ENCODE data around the gene TTLL4. TPM values are rescaled to one million over a fixed set of nuclear protein-coding genes. Genes with fewer than 3 reads are reported as not detected.

Gene TTLL4
- 7.1 and 9.0 TPM in 2 replicates for total RNA-seq

GRCh38 chr2:218710687-218711549, at the start of gene TTLL4:
TTLL4 (plus strand) TSS chr2:218710835; CDS start chr2:218737677, 26,842 bp downstream.

GRCh38 chr2:218671654-218672566, 38.7 kb upstream of the TTLL4 start, which contains the start of the genes RNF25 and STK36:
RNF25 (minus strand) TSS chr2:218672002; CDS start chr2:218671970, 32 bp downstream.
STK36 (plus strand) TSS chr2:218672086; CDS start chr2:218672830, 744 bp downstream.

GRCh38 chr2:218781691-218782527, 71.3 kb downstream of the TTLL4 start, which contains the start of gene CYP27A1:
CYP27A1 (plus strand) TSS chr2:218782147; CDS start chr2:218782183, 36 bp downstream.

Other genes starting within 250 kb of the TTLL4 start
- gene USP37, start 142.5 kb upstream of the TTLL4 start, total RNA-seq, result 10.1 and 11.6 TPM in 2 replicates
- 38.1 and 69.2 TPM in 2 replicates for gene CNOT9, start 142.0 kb upstream of the TTLL4 start, total RNA-seq
- gene PLCD4, start 102.9 kb upstream of the TTLL4 start, total RNA-seq, result 2.1 and 2.6 TPM in 2 replicates
- 8.5 and 9.7 TPM in 2 replicates for gene ZNF142, start 51.2 kb upstream of the TTLL4 start, total RNA-seq
- 36.5 and 49.9 TPM in 2 replicates for gene BCS1L, start 51.2 kb upstream of the TTLL4 start, total RNA-seq
- gene RNF25, start 38.8 kb upstream of the TTLL4 start, total RNA-seq, result 22.5 and 31.2 TPM in 2 replicates
- gene STK36, start 38.7 kb upstream of the TTLL4 start, total RNA-seq, result 24.9 and 37.0 TPM in 2 replicates
- gene CYP27A1, start 71.3 kb downstream of the TTLL4 start, total RNA-seq, result 12.7 and 25.1 TPM in 2 replicates
- gene PRKAG3, start 121.0 kb downstream of the TTLL4 start, total RNA-seq, result not detected in 2 replicates
- not detected in 2 replicates for gene WNT6, start 149.0 kb downstream of the TTLL4 start, total RNA-seq
- not detected in 2 replicates for gene WNT10A, start 170.0 kb downstream of the TTLL4 start, total RNA-seq
- gene CDK5R2, start 248.8 kb downstream of the TTLL4 start, total RNA-seq, result 0.22 and 0.25 TPM in 2 replicates